Measurements from ENCODE around the gene LYRM2. TPM values are rescaled to one million over a fixed set of nuclear protein-coding genes. Genes with fewer than 3 reads are reported as not detected.

The LYRM2 gene
- total and polyA plus RNA-seq, 2 of the 8 experiments (the other 6 are each of a cell fraction or from before 2014, with no cell fraction given): 7.3 to 25.7 TPM

- no peaks in the 10 kb centered on the region for H3K23me2 ChIP-seq (ENCODE audit: low read depth, low read length)
- peak overlapping the region; percentile 37 for H4K91ac ChIP-seq (replicated peaks; ENCODE audit: insufficient read length, low read length)
- FAIRE-seq: no peak
- H3K79me1 ChIP-seq (ENCODE audit: low read depth, low read length): no peaks in the 10 kb centered on the region
- no peak overlapping the region for H4K5ac ChIP-seq (ENCODE audit: insufficient read length, low read depth, low read length)
- H3K27me3 ChIP-seq (replicated peaks in 1 of 4; ENCODE audit: control insufficient read depth in 3 of 4, extremely low read depth in 1 of 4, insufficient read depth in 3 of 4, low read length in 3 of 4): no peaks in the 10 kb centered on the region
- no peak overlapping the region for H2BK15ac ChIP-seq (ENCODE audit: low read length)
- peaks cover 4 to 11% (median 6%) of the 10 kb centered on the region in 4 experiments; a peak in 5 of 7 replicates for H3K4me1 ChIP-seq (replicated peaks in 1 of 4; ENCODE audit: control insufficient read depth in 3 of 4, insufficient read depth in 4 of 4, low read length in 3 of 4)
- ChIA-PET POLR2A (ENCODE audit: partially characterized antibody) (interaction anchor here (1.4 kb wide), 2 partner anchors 10 to 21 kb away, joined by 5 to 9 read pairs; no protein-coding TSS in a partner anchor), CTCF (ENCODE audit: partially characterized antibody) (interaction anchor here (2.2 kb wide), 1 partner anchor 10 kb away, joined by 6 read pairs; no protein-coding TSS in a partner anchor)
- H3K23ac ChIP-seq (ENCODE audit: insufficient read length): no peak overlapping the region
- peaks cover 37 to 80% (median 57%) of the 10 kb centered on the region in 4 experiments for H3K36me3 ChIP-seq (ENCODE audit: control insufficient read depth in 2 of 4, insufficient read depth in 4 of 4, low read length in 3 of 4)
- peak overlapping the region; percentile 69; the same call in 1 of the 2 replicates for H2BK5ac ChIP-seq (ENCODE audit: low read depth, low read length)
- H4K8ac ChIP-seq (ENCODE audit: extremely low read depth, insufficient read depth, low read length): no peak overlapping the region
- no peak overlapping the region for H3K4ac ChIP-seq (replicated peaks; ENCODE audit: insufficient read length, low read depth, low read length)
- no peak for TF ChIP-seq HDAC2 (IDR thresholded peaks at IDR 0.05; ENCODE audit: borderline replicate concordance in 1 of 2, low read depth in 2 of 2, low read length in 2 of 2)
- TF ChIP-seq TBP (IDR thresholded peaks at IDR 0.05; ENCODE audit: low read depth, low read length): no peak
- no peak for TF ChIP-seq RFX5 (IDR thresholded peaks at IDR 0.05; ENCODE audit: borderline replicate concordance, low read depth, low read length)
- no peak for TF ChIP-seq SIN3A (conservative IDR thresholded peaks at IDR 0.05 in 1 of 2, IDR thresholded peaks at IDR 0.05 in 1 of 2; ENCODE audit: low read depth in 1 of 2, low read length in 2 of 2)
- TF ChIP-seq KDM5A (IDR thresholded peaks at IDR 0.05; ENCODE audit: low read length): no peak
- TF ChIP-seq ATF2 (IDR thresholded peaks at IDR 0.05; ENCODE audit: low read length): no peak
- no peak for TF ChIP-seq GTF2F1 (IDR thresholded peaks at IDR 0.05; ENCODE audit: borderline replicate concordance, low read depth, low read length)
- no peak for TF ChIP-seq POLR2AphosphoS5 (IDR thresholded peaks at IDR 0.05; ENCODE audit: low read depth, low read length)
- peak overlapping the region; percentile 75 for H2BK120ac ChIP-seq (replicated peaks; ENCODE audit: low read depth, low read length)
- H3K18ac ChIP-seq (ENCODE audit: extremely low read depth, low read length): no peak overlapping the region
- H2BK12ac ChIP-seq (ENCODE audit: low read depth, low read length): no peak overlapping the region
- H3K4me3 ChIP-seq (ENCODE audit: extremely low read depth in 1 of 4, insufficient read depth in 2 of 4, low read depth in 3 of 4, low read length in 4 of 4): no peak overlapping the region
- no peak overlapping the region for H3K4me2 ChIP-seq (ENCODE audit: insufficient read depth in 1 of 2, low read depth in 2 of 2, low read length in 2 of 2)
- no peak overlapping the region for H2AFZ ChIP-seq (ENCODE audit: low read length)
- peak overlapping the region; percentile 51 for H2BK20ac ChIP-seq (ENCODE audit: low read length)
- 0 out of 4 replicates have a peak, but pooled peaks cover 0 to 4% of the 10 kb centered on the region in 2 experiments for H3K79me2 ChIP-seq (ENCODE audit: control insufficient read depth in 1 of 2, insufficient read depth in 2 of 2, low read length in 2 of 2)
- no peak overlapping the region for H2AK5ac ChIP-seq (ENCODE audit: low read depth, low read length)
- H3K27ac ChIP-seq (ENCODE audit: low read depth, low read length): no peak overlapping the region
- H3K9ac ChIP-seq (replicated peaks in 1 of 4; ENCODE audit: extremely low read depth in 1 of 4, low read depth in 3 of 4, low read length in 3 of 4): no peak overlapping the region
- no peak overlapping the region for H3K56ac ChIP-seq (replicated peaks; ENCODE audit: insufficient read length, low read depth, low read length)
- H3K9me3 ChIP-seq (ENCODE audit: insufficient read depth in 2 of 2, low read depth in 1 of 2, low read length in 1 of 2): no peaks in the 10 kb centered on the region
- no peaks in the 10 kb centered on the region for H4K20me1 ChIP-seq (replicated peaks in 1 of 2; ENCODE audit: control insufficient read depth in 1 of 2, insufficient read depth in 2 of 2, low read length in 2 of 2)
- no peak overlapping the region for H3K14ac ChIP-seq (ENCODE audit: insufficient read length)
- 81% methylated on average over 6 of the region's 6 CpGs; no CpG with 5 or more reads in 1 of the 2 experiments for WGBS, 2 experiments (ENCODE audit: extremely low coverage in 1 of 2, insufficient coverage in 1 of 2, insufficient read length in 1 of 2, insufficient replicate concordance in 2 of 2, low coverage in 1 of 2, low lambda C conversion rate in 2 of 2, missing lambda C conversion rate in 1 of 2)
- DNase-seq (ENCODE audit: low read depth in 1 of 2, low spot score in 2 of 2): no peak
These were observed 30.5 kb upstream of the LYRM2 start for GRCh38 chr6:89669002-89669401.
